ENCODE data around the gene ZDHHC13. TPM values are rescaled to one million over a fixed set of nuclear protein-coding genes. Genes with fewer than 3 reads are reported as not detected.

ZDHHC13 gene
- total RNA-seq, 1 donor from 2014 or later, result 25.0 TPM

GRCh38 chr11:19160847-19161246 is 43.9 kb downstream of the ZDHHC13 start:
- Mint-ChIP-seq H3K27ac (no peak overlapping the region), H3K4me3 (no peak overlapping the region), H3K27me3 (ENCODE audit: insufficient read depth) (no peaks in the 10 kb centered on the region), H3K36me3 (ENCODE audit: low read depth) (peaks cover 33% of the 10 kb centered on the region), H3K9me3 (no peaks in the 10 kb centered on the region), H3K4me1 (ENCODE audit: low read depth) (peaks cover 15% of the 10 kb centered on the region)
- no peak for DNase-seq (ENCODE audit: low spot score)
- intact Hi-C loops (cut with micrococcal nuclease), result loop anchor here (5.0 to 10.0 kb wide), 2 partner anchors 81 to 86 kb away; partner anchors contain the start of gene E2F8

DNA sequence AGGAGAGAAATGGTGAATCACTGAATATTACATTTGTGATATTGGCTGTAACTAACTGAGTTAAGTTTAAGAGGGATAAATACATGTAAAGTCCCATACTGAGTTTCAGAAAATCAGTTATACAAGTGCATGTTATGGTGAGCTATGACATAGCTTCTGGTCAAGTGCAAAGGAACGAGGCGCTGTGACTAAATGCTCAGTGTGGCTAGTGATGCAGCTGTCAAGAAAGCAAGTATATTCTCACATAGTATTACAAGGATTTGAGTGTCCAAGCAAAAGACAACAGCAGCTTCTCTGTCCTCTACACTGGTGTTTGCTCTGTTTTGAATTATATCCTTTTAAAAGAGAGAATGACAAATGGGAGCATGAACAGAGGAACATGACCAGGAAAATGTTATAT is 44.7 kb downstream of the ZDHHC13 start:
- H3K9me3 Mint-ChIP-seq, result no peaks in the 10 kb centered on the region
- intact Hi-C loops (cut with micrococcal nuclease), result loop anchor here (5.0 to 10.0 kb wide), 2 partner anchors 81 to 87 kb away; partner anchors contain the start of gene E2F8

DNA sequence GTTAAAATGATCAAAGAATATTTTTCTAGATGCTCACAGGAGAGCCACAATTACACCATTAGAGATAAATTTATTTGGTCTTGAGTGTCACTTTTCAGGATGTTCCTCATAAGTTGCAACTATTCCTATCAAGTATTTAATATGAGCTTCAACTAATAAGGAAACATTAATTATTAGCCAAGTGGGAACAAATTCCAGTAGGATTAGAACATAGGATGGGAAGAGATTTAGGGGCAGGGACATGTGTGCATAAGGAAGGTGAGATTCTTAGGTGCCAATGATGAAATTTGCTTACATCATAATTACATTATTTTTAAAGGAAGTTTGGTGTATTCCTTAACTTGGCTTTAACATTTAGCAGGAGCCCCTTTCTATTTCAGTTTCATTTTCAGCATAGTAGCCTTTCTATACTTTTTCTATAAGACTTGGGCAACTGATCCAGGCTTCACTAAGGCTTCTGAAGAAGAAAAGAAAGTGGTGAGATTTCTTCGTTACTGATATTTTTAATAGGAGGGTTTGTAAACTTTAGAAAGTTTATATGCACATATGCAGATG is 46.1 kb downstream of the ZDHHC13 start:
- H3K4me1 Mint-ChIP-seq (ENCODE audit: low read depth), result peaks cover 15% of the 10 kb centered on the region

More for the DNA sequence above, 44.7 kb downstream of the ZDHHC13 start:
- Mint-ChIP-seq H3K4me3 (no peak overlapping the region), H3K36me3 (ENCODE audit: low read depth) (peaks cover 34% of the 10 kb centered on the region), H3K4me1 (ENCODE audit: low read depth) (peaks cover 15% of the 10 kb centered on the region), H3K27me3 (ENCODE audit: insufficient read depth) (no peaks in the 10 kb centered on the region), H3K27ac (no peak overlapping the region)
- no peak for DNase-seq (ENCODE audit: low spot score)

DNA sequence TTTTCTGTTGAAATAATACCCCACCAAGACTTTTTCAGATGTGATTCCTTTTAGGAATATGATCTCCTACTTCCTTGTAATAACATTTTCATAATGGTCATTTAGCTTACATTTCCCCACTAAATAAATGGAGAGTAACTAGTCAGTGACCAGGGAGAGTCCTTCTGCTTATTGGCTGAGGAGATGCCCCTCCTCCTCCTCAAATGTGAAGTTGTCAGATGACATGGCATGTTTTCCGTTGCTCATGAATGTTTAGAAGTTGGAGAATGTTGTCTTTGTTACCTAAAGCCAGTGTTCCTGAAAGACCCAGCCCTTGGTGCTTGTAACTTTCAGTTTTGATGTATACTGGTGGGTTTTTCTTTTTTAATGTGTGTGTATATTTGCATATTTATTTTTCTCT is 46.6 kb downstream of the ZDHHC13 start:
- H3K4me1 Mint-ChIP-seq (ENCODE audit: low read depth), result peaks cover 15% of the 10 kb centered on the region
- no peak overlapping the region for H3K4me3 Mint-ChIP-seq
- no peaks in the 10 kb centered on the region for H3K27me3 Mint-ChIP-seq (ENCODE audit: insufficient read depth)
- H3K9me3 Mint-ChIP-seq, result no peaks in the 10 kb centered on the region
- intact Hi-C loops (cut with micrococcal nuclease), result loop anchor here (5.0 to 10.0 kb wide), 2 partner anchors 79 to 89 kb away; partner anchors contain the start of gene E2F8
- no peak for DNase-seq (ENCODE audit: low spot score)
- no peak overlapping the region for H3K27ac Mint-ChIP-seq
- H3K36me3 Mint-ChIP-seq (ENCODE audit: low read depth), result peaks cover 41% of the 10 kb centered on the region

More for the DNA sequence above, 46.1 kb downstream of the ZDHHC13 start:
- intact Hi-C loops (cut with micrococcal nuclease), result loop anchor here (5.0 to 10.0 kb wide), 2 partner anchors 79 to 88 kb away; partner anchors contain the start of gene E2F8
- H3K27me3 Mint-ChIP-seq (ENCODE audit: insufficient read depth), result no peaks in the 10 kb centered on the region
- H3K4me3 Mint-ChIP-seq, result no peak overlapping the region
- no peaks in the 10 kb centered on the region for H3K9me3 Mint-ChIP-seq
- H3K27ac Mint-ChIP-seq, result peak overlapping the region; percentile 27
- peaks cover 35% of the 10 kb centered on the region for H3K36me3 Mint-ChIP-seq (ENCODE audit: low read depth)
- DNase-seq (ENCODE audit: low spot score), result no peak

- no peak for DNase-seq (ENCODE audit: low spot score)
- intact Hi-C loops (cut with micrococcal nuclease), result loop anchor here (5.0 to 10.0 kb wide), 2 partner anchors 78 to 90 kb away; partner anchors contain the start of gene E2F8
- H3K9me3 Mint-ChIP-seq, result no peaks in the 10 kb centered on the region
- H3K36me3 Mint-ChIP-seq (ENCODE audit: low read depth), result peaks cover 38% of the 10 kb centered on the region
- H3K4me3 Mint-ChIP-seq, result no peak overlapping the region
- H3K27ac Mint-ChIP-seq, result no peak overlapping the region
- no peaks in the 10 kb centered on the region for H3K27me3 Mint-ChIP-seq (ENCODE audit: insufficient read depth)
- H3K4me1 Mint-ChIP-seq (ENCODE audit: low read depth), result peaks cover 15% of the 10 kb centered on the region
Measured at GRCh38 chr11:19164230-19164855, 47.4 kb downstream of the ZDHHC13 start.

DNA sequence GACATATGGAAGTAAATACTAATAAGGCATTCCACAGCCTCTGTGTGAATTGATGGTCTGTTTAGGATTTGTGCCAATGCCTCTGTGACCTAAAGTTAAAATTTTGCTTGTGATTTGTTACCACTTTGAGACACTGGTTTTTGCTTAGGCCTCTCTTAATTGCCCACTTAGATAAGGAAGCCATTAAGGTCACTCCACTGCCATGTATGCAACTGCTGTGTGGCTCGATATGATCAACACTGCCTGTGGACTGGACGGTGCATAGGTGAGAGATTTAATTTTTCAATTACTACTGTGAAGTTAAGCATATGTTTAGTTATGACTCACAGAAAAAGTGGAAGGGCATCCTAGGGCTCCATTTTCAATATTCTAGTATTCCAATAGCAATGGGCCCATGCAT is 47.9 kb downstream of the ZDHHC13 start:
- H3K9me3 Mint-ChIP-seq, result no peaks in the 10 kb centered on the region
- no peaks in the 10 kb centered on the region for H3K27me3 Mint-ChIP-seq (ENCODE audit: insufficient read depth)
- intact Hi-C loops (cut with micrococcal nuclease), result loop anchor here (5.0 to 10.0 kb wide), 2 partner anchors 77 to 90 kb away; partner anchors contain the start of gene E2F8
- H3K4me3 Mint-ChIP-seq, result no peak overlapping the region
- no peak for DNase-seq (ENCODE audit: low spot score)
- peaks cover 35% of the 10 kb centered on the region for H3K36me3 Mint-ChIP-seq (ENCODE audit: low read depth)
- H3K4me1 Mint-ChIP-seq (ENCODE audit: low read depth), result peaks cover 15% of the 10 kb centered on the region
- no peak overlapping the region for H3K27ac Mint-ChIP-seq

DNA sequence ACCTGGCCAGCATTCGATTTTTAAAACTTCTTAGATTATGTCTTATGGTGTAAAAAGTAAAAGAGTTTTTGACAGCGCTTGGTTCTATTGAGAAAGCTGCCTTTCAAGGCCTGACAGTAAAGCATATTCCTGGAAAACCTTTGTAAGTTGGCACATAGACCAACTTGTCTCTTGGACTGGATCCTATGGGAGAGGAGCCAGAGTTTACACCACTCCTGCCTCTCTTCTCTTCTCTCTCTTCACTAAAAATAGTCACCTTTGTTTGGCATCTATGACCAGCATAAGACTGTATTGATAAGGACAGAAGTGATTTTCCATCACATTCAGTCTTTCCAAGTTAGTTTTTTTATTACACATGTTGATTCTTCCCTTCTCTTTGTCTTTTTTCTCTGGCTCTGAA is 51.1 kb downstream of the ZDHHC13 start:
- Mint-ChIP-seq H3K4me3 (no peak overlapping the region), H3K9me3 (no peaks in the 10 kb centered on the region), H3K36me3 (ENCODE audit: low read depth) (peaks cover 43% of the 10 kb centered on the region), H3K4me1 (ENCODE audit: low read depth) (peaks cover 9% of the 10 kb centered on the region), H3K27me3 (ENCODE audit: insufficient read depth) (no peaks in the 10 kb centered on the region), H3K27ac (no peak overlapping the region)
- intact Hi-C loops (cut with micrococcal nuclease), result loop anchor here (10.0 kb wide), 1 partner anchor 93 kb away; no protein-coding TSS in a partner anchor
- no peak for DNase-seq (ENCODE audit: low spot score)

- no peak overlapping the region for H3K27ac Mint-ChIP-seq
- no peaks in the 10 kb centered on the region for H3K9me3 Mint-ChIP-seq
Measured at GRCh38 chr11:19173004-19173689, 56.2 kb downstream of the ZDHHC13 start.

GRCh38 chr11:19173964-19174638 is 57.1 kb downstream of the ZDHHC13 start:
- Mint-ChIP-seq H3K27me3 (ENCODE audit: insufficient read depth) (no peaks in the 10 kb centered on the region), H3K4me3 (no peak overlapping the region), H3K27ac (no peak overlapping the region), H3K4me1 (ENCODE audit: low read depth) (no peaks in the 10 kb centered on the region), H3K9me3 (no peaks in the 10 kb centered on the region), H3K36me3 (ENCODE audit: low read depth) (peaks cover 37% of the 10 kb centered on the region)
- intact Hi-C loops (cut with micrococcal nuclease), result no loop called here
- no peak for DNase-seq (ENCODE audit: low spot score)

More at GRCh38 chr11:19173004-19173689, 56.2 kb downstream of the ZDHHC13 start:
- intact Hi-C loops (cut with micrococcal nuclease), result no loop called here
- DNase-seq (ENCODE audit: low spot score), result no peak
- Mint-ChIP-seq H3K27me3 (ENCODE audit: insufficient read depth) (no peaks in the 10 kb centered on the region), H3K4me3 (no peak overlapping the region), H3K36me3 (ENCODE audit: low read depth) (peaks cover 38% of the 10 kb centered on the region), H3K4me1 (ENCODE audit: low read depth) (no peaks in the 10 kb centered on the region)

- Mint-ChIP-seq H3K27ac (no peak overlapping the region), H3K4me1 (ENCODE audit: low read depth) (no peaks in the 10 kb centered on the region), H3K36me3 (ENCODE audit: low read depth) (peaks cover 31% of the 10 kb centered on the region), H3K4me3 (no peak overlapping the region), H3K9me3 (no peaks in the 10 kb centered on the region), H3K27me3 (ENCODE audit: insufficient read depth) (no peaks in the 10 kb centered on the region)
- intact Hi-C loops (cut with micrococcal nuclease), result no loop called here
- DNase-seq (ENCODE audit: low spot score), result no peak
Measured at GRCh38 chr11:19176629-19177186, 59.7 kb downstream of the ZDHHC13 start.

GRCh38 chr11:19181531-19182261 is 64.7 kb downstream of the ZDHHC13 start:
- H3K9me3 Mint-ChIP-seq, result no peaks in the 10 kb centered on the region
- no peaks in the 10 kb centered on the region for H3K4me1 Mint-ChIP-seq (ENCODE audit: low read depth)
- no peak overlapping the region for H3K27ac Mint-ChIP-seq
- intact Hi-C loops (cut with micrococcal nuclease), result no loop called here
- H3K27me3 Mint-ChIP-seq (ENCODE audit: insufficient read depth), result no peaks in the 10 kb centered on the region
- no peak for DNase-seq (ENCODE audit: low spot score)
- peaks cover 8% of the 10 kb centered on the region for H3K36me3 Mint-ChIP-seq (ENCODE audit: low read depth)
- H3K4me3 Mint-ChIP-seq, result no peak overlapping the region

- Mint-ChIP-seq H3K27ac (no peak overlapping the region), H3K9me3 (no peaks in the 10 kb centered on the region), H3K27me3 (ENCODE audit: insufficient read depth) (no peaks in the 10 kb centered on the region), H3K4me1 (ENCODE audit: low read depth) (no peaks in the 10 kb centered on the region), H3K36me3 (ENCODE audit: low read depth) (no peaks in the 10 kb centered on the region), H3K4me3 (no peak overlapping the region)
- no peak for DNase-seq (ENCODE audit: low spot score)
- intact Hi-C loops (cut with micrococcal nuclease), result no loop called here
Measured at GRCh38 chr11:19183646-19184045, 66.7 kb downstream of the ZDHHC13 start.

All from activated T-helper 1 cell treated with anti-CD3 and anti-CD28 coated beads, Interleukin-12 subunit alpha, Interleukin-12 subunit beta, Interleukin-2, Interleukin-4 antibody, amounts not matched to agents 30 ng/mL and 10 ng/mL and 1 ng/mL, durations not matched to agents 14 hours and 24 hours and 36 hours (primary cell).